ENCODE results near the gene ZBTB4. TPM values are rescaled to one million over a fixed set of nuclear protein-coding genes. Genes with fewer than 3 reads are reported as not detected.
A peak's percentile ranks its signal among the peaks of the same experiment; 100 is the strongest.

Gene ZBTB4
- total RNA-seq = 10 to 100 TPM; 58.9 to 80.1 (median 69.4) TPM
- polyA plus RNA-seq = 10 to 100 TPM; 17.8 to 34.2 TPM
- long read RNA-seq, donor 1, full-length matches to known transcripts = 2 of 59 reads
- long read RNA-seq, donor 1, partial matches to known transcripts = 6 of 59 reads
- long read RNA-seq, donor 1, other reads (novel, unspliced or antisense) = 51 of 59 reads
- long read RNA-seq, donor 2, full-length matches to known transcripts = 3 of 71 reads
- long read RNA-seq, donor 2, partial matches to known transcripts = 5 of 71 reads
- long read RNA-seq, donor 2, other reads (novel, unspliced or antisense) = 63 of 71 reads
- long read RNA-seq, donor 3, full-length matches to known transcripts = 1 of 156 reads
- long read RNA-seq, donor 3, partial matches to known transcripts = 3 of 156 reads
- long read RNA-seq, donor 3, other reads (novel, unspliced or antisense) = 152 of 156 reads

GRCh38 chr17:7479213-7480088 is at the start of gene ZBTB4:
Gene ZBTB4 (minus strand): TSS chr17:7479631. CDS start chr17:7466801, 12,830 bp downstream.
- no peaks in the 10 kb centered on the region for H3K9me3 ChIP-seq
- WGBS, 2 donors = 0% methylated on average over 61 to 92 of the region's 92 CpGs
- ATAC-seq = peak in 5 of 8 donors; percentile 1 to 28 (median 6)

GRCh38 chr17:7528842-7529241 is 49.4 kb upstream of the ZBTB4 start:
- no peak overlapping the region for H3K4me3 ChIP-seq
- H3K36me3 ChIP-seq = no peaks in the 10 kb centered on the region
- ATAC-seq (no peak), DNase-seq (no peak)
- H3K27ac ChIP-seq = no peak overlapping the region
- H3K4me1 ChIP-seq = no peaks in the 10 kb centered on the region
- no peaks in the 10 kb centered on the region for H3K27me3 ChIP-seq
- intact Hi-C loops (cut with DNase I) = no loop called here
- peaks cover 0 to 32% (median 12%) of the 10 kb centered on the region in 11 donors for H3K9me3 ChIP-seq
- TF ChIP-seq CTCF (IDR thresholded peaks at IDR 0.05) = no peak

More at GRCh38 chr17:7479213-7480088, at the start of gene ZBTB4:
- peak in 1 of 9 donors; percentile 2 for TF ChIP-seq CTCF (IDR thresholded peaks at IDR 0.05)
- H3K4me1 ChIP-seq = peaks cover 28 to 77% (median 58%) of the 10 kb centered on the region in 9 donors
- no peaks in the 10 kb centered on the region for H3K27me3 ChIP-seq
- DNase-seq = peak; percentile 59 to 75
- H3K36me3 ChIP-seq = peaks cover 0 to 9% (median 0%) of the 10 kb centered on the region in 9 donors
- intact Hi-C loops (cut with DNase I) = loop anchor here in 8 of 10 donors (5.0 to 10.0 kb wide), 5 partner anchors 37 to 208 kb away; partner anchors contain the start of genes FGF11 (in 3 of the 8), KCTD11 (in 3 of the 8), TMEM102 (in 3 of the 8) and TMEM95 (in 1 of the 8)
- H3K27ac ChIP-seq = peak within 1 kb of the TSS; percentile 99 to 100 (median 100)
- H3K4me3 ChIP-seq = peak within 1 kb of the TSS; percentile 67 to 100 (median 97)

GRCh38 chr17:7523033-7523432 is 43.6 kb upstream of the ZBTB4 start:
- 35 to 37% methylated on average over 10 of the region's 10 CpGs for WGBS, 2 donors
- Histone ChIP-seq H3K9me3 (peaks cover 0 to 8% (median 0%) of the 10 kb centered on the region in 11 donors), H3K4me1 (peaks cover 0 to 5% (median 0%) of the 10 kb centered on the region in 9 donors), H3K4me3 (no peak overlapping the region), H3K27ac (no peak overlapping the region), H3K27me3 (no peaks in the 10 kb centered on the region), H3K36me3 (no peaks in the 10 kb centered on the region)
- intact Hi-C loops (cut with DNase I) = loop anchor here in 1 of 10 donors (2.0 kb wide), 1 partner anchor 38 kb away; the partner anchor contains the start of gene SENP3
- DNase-seq (no peak), ATAC-seq (peak in 6 of 8 donors; percentile 16 to 73 (median 44))
- TF ChIP-seq CTCF (IDR thresholded peaks at IDR 0.05) = peak in 8 of 9 donors; percentile 34 to 64 (median 56)

Data from heart right ventricle (tissue), 16 donors.